Measurements from ENCODE around the gene GNA15. TPM values are rescaled to one million over a fixed set of nuclear protein-coding genes. Genes with fewer than 3 reads are reported as not detected.
A peak's percentile ranks its signal among the peaks of the same experiment; 100 is the strongest.
"Not testable (repeated sequence)": the region's sequence is repeated elsewhere in the genome, so short reads cannot be mapped to it uniquely, and the experiment has no call there.

Gene GNA15
- total and polyA plus RNA-seq, 2 donors: 21.8 to 58.5 TPM

- H3K36me3 ChIP-seq (ENCODE audit: control insufficient read depth in 2 of 2, insufficient read depth in 2 of 2, low read length in 1 of 2): peaks cover 4% of the 10 kb centered on the region in 2 donors
- WGBS: 96% methylated on average over 15 of the region's 15 CpGs
- no peak overlapping the region for H3K27ac ChIP-seq (ENCODE audit: low read depth in 1 of 2, low read length in 1 of 2)
- H3K4me1 ChIP-seq (ENCODE audit: control insufficient read depth in 2 of 2, insufficient read depth in 2 of 2, low read length in 2 of 2): peaks cover 8% of the 10 kb centered on the region in 2 donors
- no peaks in the 10 kb centered on the region for H3K27me3 ChIP-seq (ENCODE audit: control insufficient read depth in 2 of 2, insufficient read depth in 1 of 2, low read length in 1 of 2)
- no peak for DNase-seq (ENCODE audit: low read depth in 6 of 9, low spot score in 9 of 9)
- H3K9me3 ChIP-seq (ENCODE audit: control insufficient read depth in 2 of 2, insufficient read depth in 1 of 2, low read length in 1 of 2): no peaks in the 10 kb centered on the region
- H3K4me3 ChIP-seq (ENCODE audit: low read length in 2 of 2): no peak overlapping the region
Observed at GRCh38 chr19:3171894-3172672, 36.2 kb downstream of the GNA15 start.

- not testable (repeated sequence) for DNase-seq (ENCODE audit: low read depth in 6 of 9, low spot score in 9 of 9); H3K27me3 ChIP-seq (ENCODE audit: control insufficient read depth in 2 of 2, insufficient read depth in 1 of 2, low read length in 1 of 2); H3K4me3 ChIP-seq (ENCODE audit: low read length in 2 of 2); H3K36me3 ChIP-seq (ENCODE audit: control insufficient read depth in 2 of 2, insufficient read depth in 2 of 2, low read length in 1 of 2); H3K27ac ChIP-seq (ENCODE audit: low read depth in 1 of 2, low read length in 1 of 2); H3K9me3 ChIP-seq (ENCODE audit: control insufficient read depth in 2 of 2, insufficient read depth in 1 of 2, low read length in 1 of 2)
- 86% methylated on average over 6 of the region's 6 CpGs for WGBS
- H3K4me1 ChIP-seq (ENCODE audit: control insufficient read depth in 2 of 2, insufficient read depth in 2 of 2, low read length in 2 of 2): peaks cover 8 to 13% of the 10 kb centered on the region in 2 donors
Observed at GRCh38 chr19:3172673-3173000, 36.8 kb downstream of the GNA15 start.

GRCh38 chr19:3175781-3176714, 40.2 kb downstream of the GNA15 start:
- Histone ChIP-seq H3K36me3 (ENCODE audit: control insufficient read depth in 2 of 2, insufficient read depth in 2 of 2, low read length in 1 of 2) (peaks cover 0 to 4% of the 10 kb centered on the region in 2 donors), H3K27me3 (ENCODE audit: control insufficient read depth in 2 of 2, insufficient read depth in 1 of 2, low read length in 1 of 2) (no peaks in the 10 kb centered on the region), H3K27ac (ENCODE audit: low read depth in 1 of 2, low read length in 1 of 2) (no peak overlapping the region), H3K4me3 (ENCODE audit: low read length in 2 of 2) (no peak overlapping the region), H3K4me1 (ENCODE audit: control insufficient read depth in 2 of 2, insufficient read depth in 2 of 2, low read length in 2 of 2) (peaks cover 13 to 43% of the 10 kb centered on the region in 2 donors), H3K9me3 (ENCODE audit: control insufficient read depth in 2 of 2, insufficient read depth in 1 of 2, low read length in 1 of 2) (no peaks in the 10 kb centered on the region)
- 81% methylated on average over 17 of the region's 17 CpGs for WGBS
- no peak for DNase-seq (ENCODE audit: low read depth in 6 of 9, low spot score in 9 of 9)

GRCh38 chr19:3176715-3177501, 41.1 kb downstream of the GNA15 start:
- peaks cover 0 to 4% of the 10 kb centered on the region in 2 donors for H3K36me3 ChIP-seq (ENCODE audit: control insufficient read depth in 2 of 2, insufficient read depth in 2 of 2, low read length in 1 of 2)
- no peak overlapping the region for H3K4me3 ChIP-seq (ENCODE audit: low read length in 2 of 2)
- no peak for DNase-seq (ENCODE audit: low read depth in 6 of 9, low spot score in 9 of 9)
- peak overlapping the region; percentile 25 to 32 for H3K27ac ChIP-seq (ENCODE audit: low read depth in 1 of 2, low read length in 1 of 2)
- no peaks in the 10 kb centered on the region for H3K9me3 ChIP-seq (ENCODE audit: control insufficient read depth in 2 of 2, insufficient read depth in 1 of 2, low read length in 1 of 2)
- H3K27me3 ChIP-seq (ENCODE audit: control insufficient read depth in 2 of 2, insufficient read depth in 1 of 2, low read length in 1 of 2): no peaks in the 10 kb centered on the region
- peaks cover 14 to 49% of the 10 kb centered on the region in 2 donors for H3K4me1 ChIP-seq (ENCODE audit: control insufficient read depth in 2 of 2, insufficient read depth in 2 of 2, low read length in 2 of 2)
- 77% methylated on average over 11 of the region's 11 CpGs for WGBS

GRCh38 chr19:3178377-3178972, 42.6 kb downstream of the GNA15 start, which contains the start of gene S1PR4:
Gene S1PR4, plus strand, starts transcription at chr19:3178769. Its CDS starts 24 bp downstream, at chr19:3178793.
- Histone ChIP-seq H3K27ac (ENCODE audit: low read depth in 1 of 2, low read length in 1 of 2) (peak within 1 kb of the TSS; percentile 78 to 89), H3K4me1 (ENCODE audit: control insufficient read depth in 2 of 2, insufficient read depth in 2 of 2, low read length in 2 of 2) (peaks cover 14 to 49% of the 10 kb centered on the region in 2 donors), H3K36me3 (ENCODE audit: control insufficient read depth in 2 of 2, insufficient read depth in 2 of 2, low read length in 1 of 2) (no peaks in the 10 kb centered on the region), H3K27me3 (ENCODE audit: control insufficient read depth in 2 of 2, insufficient read depth in 1 of 2, low read length in 1 of 2) (no peaks in the 10 kb centered on the region), H3K9me3 (ENCODE audit: control insufficient read depth in 2 of 2, insufficient read depth in 1 of 2, low read length in 1 of 2) (no peaks in the 10 kb centered on the region), H3K4me3 (ENCODE audit: low read length in 2 of 2) (peak within 1 kb of the TSS; percentile 61 to 88)
- WGBS: 4% methylated on average over 42 of the region's 42 CpGs
- peak in 6 of 9 donors; percentile 31 to 82 (median 52) for DNase-seq (ENCODE audit: low read depth in 6 of 9, low spot score in 9 of 9)

GRCh38 chr19:3178973-3179738, 43.3 kb downstream of the GNA15 start:
- Histone ChIP-seq H3K36me3 (ENCODE audit: control insufficient read depth in 2 of 2, insufficient read depth in 2 of 2, low read length in 1 of 2) (peaks cover 0 to 3% of the 10 kb centered on the region in 2 donors), H3K9me3 (ENCODE audit: control insufficient read depth in 2 of 2, insufficient read depth in 1 of 2, low read length in 1 of 2) (no peaks in the 10 kb centered on the region), H3K4me1 (ENCODE audit: control insufficient read depth in 2 of 2, insufficient read depth in 2 of 2, low read length in 2 of 2) (peaks cover 14 to 54% of the 10 kb centered on the region in 2 donors), H3K27ac (ENCODE audit: low read depth in 1 of 2, low read length in 1 of 2) (peak overlapping the region; percentile 78 to 89), H3K27me3 (ENCODE audit: control insufficient read depth in 2 of 2, insufficient read depth in 1 of 2, low read length in 1 of 2) (no peaks in the 10 kb centered on the region), H3K4me3 (ENCODE audit: low read length in 2 of 2) (peak overlapping the region; percentile 61 to 88)
- DNase-seq (ENCODE audit: low read depth in 6 of 9, low spot score in 9 of 9): peak in 2 of 9 donors; percentile 35 to 54
- WGBS: 5% methylated on average over 52 of the region's 52 CpGs

- Histone ChIP-seq H3K27ac (ENCODE audit: low read depth in 1 of 2, low read length in 1 of 2) (peak overlapping the region; percentile 78 to 89), H3K36me3 (ENCODE audit: control insufficient read depth in 2 of 2, insufficient read depth in 2 of 2, low read length in 1 of 2) (peaks cover 0 to 6% of the 10 kb centered on the region in 2 donors), H3K9me3 (ENCODE audit: control insufficient read depth in 2 of 2, insufficient read depth in 1 of 2, low read length in 1 of 2) (no peaks in the 10 kb centered on the region), H3K27me3 (ENCODE audit: control insufficient read depth in 2 of 2, insufficient read depth in 1 of 2, low read length in 1 of 2) (no peaks in the 10 kb centered on the region), H3K4me1 (ENCODE audit: control insufficient read depth in 2 of 2, insufficient read depth in 2 of 2, low read length in 2 of 2) (peaks cover 14 to 60% of the 10 kb centered on the region in 2 donors), H3K4me3 (ENCODE audit: low read length in 2 of 2) (peak overlapping the region; percentile 61 to 88)
- peak in 5 of 9 donors; percentile 35 to 69 (median 44) for DNase-seq (ENCODE audit: low read depth in 6 of 9, low spot score in 9 of 9)
- whole genome bisulfite sequencing: 5% methylated on average over 31 of the region's 31 CpGs
Observed at GRCh38 chr19:3179739-3180293, 44.0 kb downstream of the GNA15 start.
